A549 (cell line): ENCODE measurements around the gene BCL2L12. TPM values are rescaled to one million over a fixed set of nuclear protein-coding genes. Genes with fewer than 3 reads are reported as not detected.

Experiments
- ATAC-seq, 2 experiments: fragments of 200-7000 bp in 1 of 2; fragments of >200 bp in 1 of 2; cut with Nextera tagmentation in 1 of 2; cut with Tn5 transposase in 1 of 2; 3 replicates each; pipeline versions ENCODE4 v1.8.0 to v1.9.1; 2018 to 2020; ENCODE audit warnings: mild to moderate bottlenecking in 1 of 2, moderate library complexity in 1 of 2
- CTCF ChIA-PET: fragments of 300-600 bp; sonication (Branson Sonifier 250); formaldehyde crosslinking; extraction: SDS; loops from one replicate; lab custom pipeline; 2021; ENCODE audit warnings: antibody characterized with exemption, inconsistent platforms; lab: Yijun Ruan, JAX
- POLR2A ChIA-PET: fragments of 350-600 bp; formaldehyde crosslinking; extraction: SDS; loops from one replicate; lab custom pipeline; 2021; ENCODE audit warnings: antibody characterized with exemption, inconsistent platforms; lab: Yijun Ruan, JAX
- DNase-seq, 2 experiments: peaks; one replicate each; pipeline versions ENCODE4 v3.0.0 to v3.0.0-alpha.2; 2011 to 2016; ENCODE audit warnings: low read depth in 1 of 2, low spot score in 1 of 2
- FAIRE-seq: peaks from 2 replicates; lab custom pipeline; 2011; peaks lifted over from hg19 to GRCh38; lab: Jason Lieb, UNC
- H3K27ac ChIP-seq, 2 experiments: fragments of >200 bp; sonication (Bioruptor Twin); formaldehyde crosslinking; 3 replicates each; pipeline ENCODE4 v1.5.1; 2016 to 2017
- H3K4me1 ChIP-seq: fragments of >200 bp; sonication (Bioruptor Twin); formaldehyde crosslinking; 3 replicates; pipeline ENCODE4 v1.6.1; 2016
- H3K4me2 ChIP-seq: fragments of >200 bp; sonication (Bioruptor Twin); formaldehyde crosslinking; 3 replicates; pipeline ENCODE4 v1.6.1; 2016
- H3K4me3 ChIP-seq: fragments of >200 bp; sonication (Bioruptor Twin); formaldehyde crosslinking; 3 replicates; pipeline ENCODE4 v1.5.1; 2016
- H3K9me3 ChIP-seq: fragments of >200 bp; sonication (Bioruptor Twin); formaldehyde crosslinking; 3 replicates; pipeline ENCODE4 v1.6.1; 2016
- ATOH8 ChIP-seq: fragments of 250-450 bp; sonication (Bioruptor Pico); IDR thresholded peaks from 2 replicates; pipeline ENCODE4 v1.5.0; 2020; ENCODE audit warnings: low read depth, mild to moderate bottlenecking, moderate library complexity
- BCL3 ChIP-seq: fragments of >200 bp; sonication (Bioruptor Twin); formaldehyde crosslinking; IDR thresholded peaks from 3 replicates; pipeline ENCODE4 v1.6.1; 2016
- CBX2 ChIP-seq: fragments of 200-600 bp; sonication (generic); IDR thresholded peaks from 2 replicates; pipeline ENCODE4 v1.6.1; 2016; ENCODE audit warnings: low read depth, mild to moderate bottlenecking, borderline replicate concordance
- CHD2 ChIP-seq: fragments of 150-350 bp; IDR thresholded peaks from 2 replicates; pipeline ENCODE4 v1.6.1; 2014; ENCODE audit warnings: low read length; ENCODE audit not compliant: partially characterized antibody
- CTCF ChIP-seq: fragments of >200 bp; sonication (Bioruptor Twin); formaldehyde crosslinking; IDR thresholded peaks from 3 replicates; pipeline ENCODE4 v1.5.1; 2016
- E2F6 ChIP-seq: IDR thresholded peaks from 2 replicates; pipeline ENCODE4 v1.6.1; 2012; ENCODE audit warnings: low read depth, borderline replicate concordance
- EHF ChIP-seq: fragments of 250-450 bp; sonication (Bioruptor Pico); IDR thresholded peaks from 2 replicates; pipeline ENCODE4 v1.5.0; 2020; ENCODE audit warnings: mild to moderate bottlenecking
- EHMT2 ChIP-seq: fragments of 200-600 bp; sonication (generic); IDR thresholded peaks from 2 replicates; pipeline ENCODE4 v1.6.1; 2016; ENCODE audit warnings: antibody characterized with exemption, low read depth, mild to moderate bottlenecking, moderate library complexity
- HMGXB4 ChIP-seq: fragments of 250-450 bp; sonication (Bioruptor Pico); IDR thresholded peaks from 2 replicates; pipeline ENCODE4 v1.5.0; 2021; ENCODE audit warnings: mild to moderate bottlenecking, moderate library complexity, borderline replicate concordance
- JUN ChIP-seq, 2 experiments: fragments of >200 bp; sonication (Bioruptor Twin); formaldehyde crosslinking; IDR thresholded peaks; 2 replicates in 1 of 2; 3 replicates in 1 of 2; pipeline ENCODE4 v1.6.1; 2016 to 2017
- MAX ChIP-seq: IDR thresholded peaks from 2 replicates; pipeline ENCODE4 v1.6.1; 2012
- MAZ ChIP-seq: fragments of 150-350 bp; IDR thresholded peaks from 2 replicates; pipeline ENCODE4 v1.6.1; 2014; ENCODE audit warnings: antibody characterized with exemption, low read depth, low read length, borderline replicate concordance
- NR3C1 ChIP-seq: fragments of >200 bp; sonication (Bioruptor Twin); formaldehyde crosslinking; IDR thresholded peaks from 3 replicates; pipeline ENCODE4 v1.6.1; 2017
- PHF8 ChIP-seq: fragments of 200-600 bp; sonication (generic); IDR thresholded peaks from 2 replicates; pipeline ENCODE4 v1.6.1; 2016; ENCODE audit warnings: low read depth, mild to moderate bottlenecking, antibody characterized with exemption, moderate library complexity, borderline replicate concordance
- POLR2A ChIP-seq: IDR thresholded peaks from 2 replicates; pipeline ENCODE4 v1.6.1; 2012; ENCODE audit warnings: mild to moderate bottlenecking, low read length
- POLR2AphosphoS2 ChIP-seq: conservative IDR thresholded peaks from 2 replicates; pipeline ENCODE4 v1.6.1; 2012; ENCODE audit warnings: low read length, improper control_type of control experiment, inconsistent platforms
- TFCP2L1 ChIP-seq: fragments of 250-450 bp; sonication (Bioruptor Pico); IDR thresholded peaks from 2 replicates; pipeline ENCODE4 v1.5.0; 2021; ENCODE audit warnings: mild to moderate bottlenecking
- USF2 ChIP-seq: fragments of 450-650 bp; IDR thresholded peaks from 2 replicates; pipeline ENCODE4 v1.6.1; 2014; ENCODE audit warnings: antibody characterized with exemption
- ZFP36 ChIP-seq: fragments of 450-650 bp; IDR thresholded peaks from 2 replicates; pipeline ENCODE4 v1.6.1; 2014; ENCODE audit warnings: borderline replicate concordance; ENCODE audit not compliant: partially characterized antibody
- WGBS: methylation state at CpG from one replicate; pipeline ENCODE4 v1.1.6; 2017; ENCODE audit errors: missing lambda C conversion rate; 5-methylcytosine and 5-hydroxymethylcytosine counted together
- polyA plus RNA-seq, 4 experiments: library from polyadenylated mRNA; depleted of rRNA in 3 of 4; stranded (reverse); fragments of >200 nt; fragmentation: RNase III in 1 of 4; extraction: RNeasy Plus Mini Kit Qiagen cat#74134 plus additional on column Dnase treatment in 1 of 4; gene quantifications; 2 replicates in 3 of 4; 3 replicates in 1 of 4; pipeline ENCODE4 v1.2.3, GENCODE V29; 2011 to 2017

The BCL2L12 gene
- polyA plus RNA-seq, 2 of the 4 experiments (the other 2 are of a cell fraction): 26.6 to 53.0 TPM

- TF ChIP-seq USF2: no peak
- no peak for TF ChIP-seq MAX
- no peak for TF ChIP-seq EHMT2
- no peak for TF ChIP-seq CHD2
- no peak for TF ChIP-seq EHF (CRISPR knock-in tag)
- no peak for TF ChIP-seq E2F6
- TF ChIP-seq CBX2: no peak
These were observed 27.7 kb upstream of the BCL2L12 start (continued) for GRCh38 chr19:49637821-49638738.

- DNase-seq (no peak), FAIRE-seq (no peak), ATAC-seq (no peak)
- H3K4me3 ChIP-seq: peak overlapping the region; percentile 72
- 3% methylated on average over 18 of the region's 31 CpGs for WGBS
- TF ChIP-seq MAX (0 out of 2 replicates have a peak, but pooled peaks have one; percentile 6), USF2 (no peak), POLR2A (peak; percentile 22), PHF8 (peak; percentile 27; the same call in 1 of the 2 replicates), TFCP2L1 (CRISPR knock-in tag) (peak; percentile 33; the same call in 1 of the 2 replicates)
- no peaks in the 10 kb centered on the region for H3K9me3 ChIP-seq
- H3K4me1 ChIP-seq: peaks cover 37% of the 10 kb centered on the region
- ChIA-PET CTCF (interaction anchor here (0.7 to 12.4 kb wide), 12 partner anchors 14 to 93 kb away, joined by 3 to 134 read pairs (median 4); partner anchors contain the start of genes BCL2L12, IRF3 and PRMT1), POLR2A (interaction anchor here (0.5 to 3.9 kb wide), 18 partner anchors 8 to 237 kb away, joined by 3 to 48 read pairs (median 7); partner anchors contain the start of genes AKT1S1, ALDH16A1, BCL2L12 and IRF3)
- H3K4me2 ChIP-seq: peak overlapping the region; percentile 97
- H3K27ac ChIP-seq: peak overlapping the region; percentile 93 to 94
These were observed 26.2 kb upstream of the BCL2L12 start for GRCh38 chr19:49639401-49640112.

- CTCF ChIA-PET: interaction anchor here (0.7 to 12.4 kb wide), 12 partner anchors 15 to 93 kb away, joined by 3 to 134 read pairs (median 4); partner anchors contain the start of genes BCL2L12, IRF3, PRMT1 and PRRG2
- Histone ChIP-seq H3K4me3 (peak within 1 kb of the TSS; percentile 94), H3K4me2 (peak within 1 kb of the TSS; percentile 97), H3K4me1 (peaks cover 37% of the 10 kb centered on the region), H3K9me3 (no peaks in the 10 kb centered on the region), H3K27ac (peak within 1 kb of the TSS; percentile 97 to 99)
- DNase-seq (peak; percentile 99 to 100), FAIRE-seq (peak; percentile 96), ATAC-seq (peak; percentile 62 to 76)
- POLR2A ChIA-PET: interaction anchor here (0.5 to 3.9 kb wide), 25 partner anchors 9 to 237 kb away, joined by 3 to 48 read pairs (median 5); partner anchors contain the start of genes AKT1S1, ALDH16A1, BCL2L12 and IRF3
- WGBS: under 1% methylated on average over 38 of the region's 51 CpGs
- TF ChIP-seq BCL3 (peak; percentile 73; the same call in 2 of the 3 replicates), CTCF (no peak), HMGXB4 (no peak), ZFP36 (no peak), MAZ (peak; percentile 71), NR3C1 (no peak), JUN (IDR thresholded peaks at IDR 0.05) (peak; percentile 90 to 95), ATOH8 (CRISPR knock-in tag) (no peak), POLR2AphosphoS2 (no peak)
These were observed 25.4 kb upstream of the BCL2L12 start, which contains the start of gene RRAS for GRCh38 chr19:49640113-49640898. Gene RRAS (minus strand): TSS chr19:49640143. CDS start chr19:49640098, 45 bp downstream.
